Lung (tissue), 12 donors: Measurements from ENCODE around the gene LUC7L. TPM values are rescaled to one million over a fixed set of nuclear protein-coding genes. Genes with fewer than 3 reads are reported as not detected.

Experiments
- ATAC-seq: fragments of 200-7000 bp; cut with Tn5 transposase; one replicate; pipeline ENCODE4 v1.9.1; 2020; ENCODE audit warnings: moderate number of reproducible peaks; ENCODE audit not compliant: insufficient read depth, low FRiP score
- DNase-seq, 3 donors: peaks; one replicate each; pipeline ENCODE4 v3.0.0-alpha.2; 2013 to 2017
- H3K27ac ChIP-seq, 2 donors: one replicate each; pipeline ENCODE4 v1.5.1; 2013; ENCODE audit warnings: mild to moderate bottlenecking in 2 of 2, moderate library complexity in 2 of 2, control low read depth in 1 of 2, inconsistent platforms in 1 of 2, low read depth in 1 of 2, low read length in 1 of 2
- H3K27me3 ChIP-seq, 3 donors: one replicate each; pipeline ENCODE4 v1.5.1; 2013; ENCODE audit warnings: low read length in 2 of 3; ENCODE audit not compliant: control insufficient read depth in 3 of 3, insufficient read depth in 3 of 3
- H3K36me3 ChIP-seq, 4 donors: one replicate each; pipeline ENCODE4 v1.5.1; 2013; ENCODE audit warnings: low read length in 4 of 4, mild to moderate bottlenecking in 1 of 4, moderate library complexity in 1 of 4; ENCODE audit not compliant: control insufficient read depth in 4 of 4, insufficient read depth in 4 of 4
- H3K4me1 ChIP-seq, 5 donors: one replicate each; pipeline ENCODE4 v1.5.1; 2013; ENCODE audit warnings: low read length in 5 of 5, mild to moderate bottlenecking in 2 of 5, moderate library complexity in 1 of 5; ENCODE audit not compliant: control insufficient read depth in 5 of 5, insufficient read depth in 5 of 5
- H3K4me3 ChIP-seq: one replicate; pipeline ENCODE4 v1.5.1; 2013; ENCODE audit warnings: mild to moderate bottlenecking, control low read depth, moderate library complexity
- H3K9ac ChIP-seq, 2 donors: one replicate each; pipeline ENCODE4 v1.5.1; 2013; ENCODE audit warnings: low read length in 2 of 2, control low read depth in 1 of 2; ENCODE audit not compliant: insufficient read depth in 1 of 2
- H3K9me3 ChIP-seq, 4 donors: one replicate each; pipeline ENCODE4 v1.5.1; 2013; ENCODE audit warnings: low read length in 3 of 4, mild to moderate bottlenecking in 1 of 4, moderate library complexity in 1 of 4; ENCODE audit not compliant: control insufficient read depth in 4 of 4, insufficient read depth in 3 of 4
- WGBS, 2 donors: extraction: QIAGEN DNeasy Blood & Tissue Kit; methylation state at CpG; one replicate each; pipeline ENCODE4 v1.1.7; 2013; 5-methylcytosine and 5-hydroxymethylcytosine counted together
- polyA plus RNA-seq, 2 donors: library from polyadenylated mRNA; stranded (reverse); fragments of 200-250 nt; gene quantifications; one replicate each; pipeline ENCODE4 v1.2.1, GENCODE V29; 2013
- total RNA-seq, 2 donors: library from RNA; depleted of rRNA in 1 of 2; stranded (reverse); fragments of >200 nt in 1 of 2; gene quantifications; one replicate each; pipeline ENCODE4 v1.2.1, GENCODE V29; 2014 to 2021
- TF ChIP-seq, protein P1 (sequence below): IDR thresholded peaks from 2 replicates; pipeline ENCODE4 v1.5.1; 2012; ENCODE audit warnings: mild to moderate bottlenecking; ENCODE audit errors: control extremely low read depth, extremely low read depth
- donor health status: control.
- donor health status: control.
- donor health status: Bipolar disorder and iron deficiency.
- donor health status: healthy.
- donor health status: DM: yes; HTN: yes; CAD: no.

Gene LUC7L
- total and polyA plus RNA-seq, 4 donors = 35.2 to 115 (median 80.8) TPM

GRCh38 chr16:144797-145252, 84.4 kb downstream of the LUC7L start:
- TF ChIP-seq, protein P1, sequence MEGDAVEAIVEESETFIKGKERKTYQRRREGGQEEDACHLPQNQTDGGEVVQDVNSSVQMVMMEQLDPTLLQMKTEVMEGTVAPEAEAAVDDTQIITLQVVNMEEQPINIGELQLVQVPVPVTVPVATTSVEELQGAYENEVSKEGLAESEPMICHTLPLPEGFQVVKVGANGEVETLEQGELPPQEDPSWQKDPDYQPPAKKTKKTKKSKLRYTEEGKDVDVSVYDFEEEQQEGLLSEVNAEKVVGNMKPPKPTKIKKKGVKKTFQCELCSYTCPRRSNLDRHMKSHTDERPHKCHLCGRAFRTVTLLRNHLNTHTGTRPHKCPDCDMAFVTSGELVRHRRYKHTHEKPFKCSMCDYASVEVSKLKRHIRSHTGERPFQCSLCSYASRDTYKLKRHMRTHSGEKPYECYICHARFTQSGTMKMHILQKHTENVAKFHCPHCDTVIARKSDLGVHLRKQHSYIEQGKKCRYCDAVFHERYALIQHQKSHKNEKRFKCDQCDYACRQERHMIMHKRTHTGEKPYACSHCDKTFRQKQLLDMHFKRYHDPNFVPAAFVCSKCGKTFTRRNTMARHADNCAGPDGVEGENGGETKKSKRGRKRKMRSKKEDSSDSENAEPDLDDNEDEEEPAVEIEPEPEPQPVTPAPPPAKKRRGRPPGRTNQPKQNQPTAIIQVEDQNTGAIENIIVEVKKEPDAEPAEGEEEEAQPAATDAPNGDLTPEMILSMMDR = no peak
- 79 to 83% methylated on average over 14 of the region's 14 CpGs for WGBS, 2 donors
- no peaks in the 10 kb centered on the region for H3K36me3 ChIP-seq

DNA sequence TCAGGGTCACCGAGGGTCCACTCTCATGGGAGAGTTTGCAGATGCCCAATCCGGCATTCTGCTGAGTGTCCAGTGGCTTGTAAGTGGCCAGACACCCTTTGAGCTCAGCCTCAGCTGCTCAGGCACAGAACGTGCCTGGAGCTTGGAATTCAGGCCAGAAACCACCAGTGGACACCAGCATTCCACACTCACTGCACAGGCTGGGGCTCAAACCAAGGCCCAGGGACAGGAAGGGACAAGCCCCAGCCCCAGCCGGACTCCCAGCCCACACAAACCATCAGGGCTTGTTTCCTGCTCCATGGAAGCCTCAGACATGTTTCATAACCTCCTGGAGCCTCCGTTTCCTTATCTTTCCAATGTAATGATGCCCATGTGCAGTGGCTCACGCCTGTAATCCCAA, 85.8 kb downstream of the LUC7L start:
- peaks cover 0 to 3% (median 0%) of the 10 kb centered on the region in 5 donors for H3K4me1 ChIP-seq
- H3K9ac ChIP-seq = no peak overlapping the region
- no peak for ATAC-seq
- no peaks in the 10 kb centered on the region for H3K9me3 ChIP-seq
- no peaks in the 10 kb centered on the region for H3K36me3 ChIP-seq
- no peak overlapping the region for H3K27ac ChIP-seq
- 65 to 67% methylated on average over 6 of the region's 6 CpGs for WGBS, 2 donors
- TF ChIP-seq, protein P1 = no peak
- H3K27me3 ChIP-seq = no peaks in the 10 kb centered on the region
- DNase-seq = no peak
- H3K4me3 ChIP-seq = no peak overlapping the region

More at GRCh38 chr16:144797-145252, 84.4 kb downstream of the LUC7L start:
- ATAC-seq (no peak), DNase-seq (no peak)
- Histone ChIP-seq H3K9me3 (no peaks in the 10 kb centered on the region), H3K4me3 (no peak overlapping the region), H3K9ac (no peak overlapping the region), H3K4me1 (peaks cover 0 to 3% (median 0%) of the 10 kb centered on the region in 5 donors), H3K27ac (no peak overlapping the region), H3K27me3 (peaks cover 0 to 5% (median 0%) of the 10 kb centered on the region in 3 donors)

DNA sequence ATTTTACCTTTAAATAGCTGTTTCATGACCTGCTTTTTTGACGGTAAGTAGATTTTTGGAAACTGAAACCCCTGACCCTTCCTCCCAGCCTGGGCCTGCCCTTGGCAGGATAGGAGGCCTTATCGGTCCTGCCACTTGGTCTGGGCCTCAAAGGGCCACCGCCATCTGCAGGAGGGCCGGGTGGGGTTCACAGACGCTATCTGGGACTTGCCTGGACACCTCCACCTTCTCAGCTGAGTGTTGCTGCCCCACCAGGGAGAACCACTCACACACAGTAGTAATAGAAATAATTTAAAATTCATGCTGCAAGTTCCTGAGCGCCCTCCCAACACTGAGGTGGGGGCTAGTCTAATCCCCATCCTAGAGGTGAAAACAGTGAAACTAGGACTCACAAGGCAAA, 86.2 kb downstream of the LUC7L start:
- H3K36me3 ChIP-seq = no peaks in the 10 kb centered on the region
- H3K27ac ChIP-seq = no peak overlapping the region
- TF ChIP-seq, protein P1 = no peak
- H3K4me1 ChIP-seq = peaks cover 0 to 3% (median 0%) of the 10 kb centered on the region in 5 donors
- no peak overlapping the region for H3K9ac ChIP-seq
- H3K4me3 ChIP-seq = no peak overlapping the region
- 82 to 91% methylated on average over 6 of the region's 6 CpGs for WGBS, 2 donors
- DNase-seq (no peak), ATAC-seq (no peak)
- no peaks in the 10 kb centered on the region for H3K27me3 ChIP-seq
- no peaks in the 10 kb centered on the region for H3K9me3 ChIP-seq

- Histone ChIP-seq H3K27me3 (no peaks in the 10 kb centered on the region), H3K9me3 (no peaks in the 10 kb centered on the region), H3K36me3 (no peaks in the 10 kb centered on the region), H3K4me1 (peaks cover 0 to 3% (median 0%) of the 10 kb centered on the region in 5 donors), H3K9ac (no peak overlapping the region), H3K27ac (no peak overlapping the region), H3K4me3 (no peak overlapping the region)
- 73 to 82% methylated on average over 12 of the region's 12 CpGs for WGBS, 2 donors
- ATAC-seq (no peak), DNase-seq (no peak)
- TF ChIP-seq, protein P1 = no peak
Observed at GRCh38 chr16:142405-142967, 86.8 kb downstream of the LUC7L start.
